ENCODE data around the gene UNC5B. TPM values are rescaled to one million over a fixed set of nuclear protein-coding genes. Genes with fewer than 3 reads are reported as not detected.

UNC5B gene
- total RNA-seq, 1 experiment from 2014 or later = 0.07 TPM

GRCh38 chr10:71306979-71307378 lies 94.6 kb downstream of the UNC5B start:
- H3K36me3 Mint-ChIP-seq (ENCODE audit: insufficient read depth, unreplicated experiment) = no peaks in the 10 kb centered on the region
- no TSS peak for BruUV-seq (replicated peaks)
- TF ChIP-seq CTCF (IDR thresholded peaks at IDR 0.05; ENCODE audit: unreplicated experiment) = no peak
- no peak overlapping the region for H3K27ac Mint-ChIP-seq (ENCODE audit: unreplicated experiment)
- CTCF ChIA-PET = interaction anchor here (0.6 to 1.8 kb wide), 3 partner anchors 10 to 263 kb away, joined by 3 to 4 read pairs (median 4); no protein-coding TSS in a partner anchor
- no peaks in the 10 kb centered on the region for H3K4me1 Mint-ChIP-seq (ENCODE audit: low read depth, unreplicated experiment)
- peaks cover 47% of the 10 kb centered on the region for H3K27me3 Mint-ChIP-seq (ENCODE audit: unreplicated experiment)
- intact Hi-C loops (cut with micrococcal nuclease; ENCODE audit: unreplicated experiment) = no loop called here
- no peak overlapping the region for H3K4me3 Mint-ChIP-seq (ENCODE audit: low read depth, unreplicated experiment)
- no peaks in the 10 kb centered on the region for H3K9me3 Mint-ChIP-seq (ENCODE audit: low read depth, unreplicated experiment)
- DNase-seq = no peak

GRCh38 chr10:71307469-71308085 lies 95.2 kb downstream of the UNC5B start:
- H3K36me3 Mint-ChIP-seq (ENCODE audit: insufficient read depth, unreplicated experiment) = no peaks in the 10 kb centered on the region
- CTCF ChIA-PET = interaction anchor here (0.9 to 1.8 kb wide), 2 partner anchors 31 to 263 kb away, joined by 4 read pairs; no protein-coding TSS in a partner anchor
- DNase-seq = no peak

GRCh38 chr10:71308244-71308643 lies 95.9 kb downstream of the UNC5B start:
- Mint-ChIP-seq H3K27ac (ENCODE audit: unreplicated experiment) (no peak overlapping the region), H3K4me1 (ENCODE audit: low read depth, unreplicated experiment) (peaks cover under 1% of the 10 kb centered on the region), H3K27me3 (ENCODE audit: unreplicated experiment) (peaks cover 44% of the 10 kb centered on the region), H3K4me3 (ENCODE audit: low read depth, unreplicated experiment) (no peak overlapping the region), H3K36me3 (ENCODE audit: insufficient read depth, unreplicated experiment) (no peaks in the 10 kb centered on the region), H3K9me3 (ENCODE audit: low read depth, unreplicated experiment) (no peaks in the 10 kb centered on the region)
- DNase-seq = no peak
- intact Hi-C loops (cut with micrococcal nuclease; ENCODE audit: unreplicated experiment) = no loop called here
- TF ChIP-seq CTCF (IDR thresholded peaks at IDR 0.05; ENCODE audit: unreplicated experiment) = no peak
- no TSS peak for BruUV-seq (replicated peaks)
- CTCF ChIA-PET = interaction anchor here (0.7 to 0.9 kb wide), 2 partner anchors 31 to 509 kb away, joined by 3 to 4 read pairs; no protein-coding TSS in a partner anchor

More at GRCh38 chr10:71307469-71308085, 95.2 kb downstream of the UNC5B start:
- H3K4me1 Mint-ChIP-seq (ENCODE audit: low read depth, unreplicated experiment) = no peaks in the 10 kb centered on the region
- TF ChIP-seq CTCF (IDR thresholded peaks at IDR 0.05; ENCODE audit: unreplicated experiment) = no peak
- H3K4me3 Mint-ChIP-seq (ENCODE audit: low read depth, unreplicated experiment) = no peak overlapping the region
- no peak overlapping the region for H3K27ac Mint-ChIP-seq (ENCODE audit: unreplicated experiment)
- H3K9me3 Mint-ChIP-seq (ENCODE audit: low read depth, unreplicated experiment) = no peaks in the 10 kb centered on the region
- peaks cover 44% of the 10 kb centered on the region for H3K27me3 Mint-ChIP-seq (ENCODE audit: unreplicated experiment)
- BruUV-seq (replicated peaks) = no TSS peak
- intact Hi-C loops (cut with micrococcal nuclease; ENCODE audit: unreplicated experiment) = no loop called here

GRCh38 chr10:71308985-71309384 lies 96.6 kb downstream of the UNC5B start:
- Mint-ChIP-seq H3K36me3 (ENCODE audit: insufficient read depth, unreplicated experiment) (peaks cover 5% of the 10 kb centered on the region), H3K27ac (ENCODE audit: unreplicated experiment) (no peak overlapping the region), H3K27me3 (ENCODE audit: unreplicated experiment) (peaks cover 44% of the 10 kb centered on the region), H3K4me3 (ENCODE audit: low read depth, unreplicated experiment) (no peak overlapping the region), H3K9me3 (ENCODE audit: low read depth, unreplicated experiment) (no peaks in the 10 kb centered on the region), H3K4me1 (ENCODE audit: low read depth, unreplicated experiment) (peaks cover 8% of the 10 kb centered on the region)
- CTCF ChIA-PET = interaction anchor here (0.7 kb wide), 1 partner anchor 508 kb away, joined by 3 read pairs; no protein-coding TSS in a partner anchor
- DNase-seq = no peak
- no TSS peak for BruUV-seq (replicated peaks)
- intact Hi-C loops (cut with micrococcal nuclease; ENCODE audit: unreplicated experiment) = no loop called here
- TF ChIP-seq CTCF (IDR thresholded peaks at IDR 0.05; ENCODE audit: unreplicated experiment) = no peak
